Hepatocyte (in vitro differentiated cells): ENCODE results near the gene PXN. TPM values are rescaled to one million over a fixed set of nuclear protein-coding genes. Genes with fewer than 3 reads are reported as not detected.

ENCODE experiments used
- DNase-seq: peaks from one replicate; pipeline ENCODE4 v3.0.0-alpha.2; 2016; ENCODE audit warnings: low spot score
- H2AFZ ChIP-seq: fragments of 200-600 bp; sonication (generic); 2 replicates; pipeline ENCODE4 v1.6.0; 2016; ENCODE audit warnings: antibody characterized with exemption, mild to moderate bottlenecking
- H3K27ac ChIP-seq: fragments of 200-600 bp; sonication (generic); 2 replicates; pipeline ENCODE4 v1.5.1; 2016; ENCODE audit warnings: mild to moderate bottlenecking
- H3K27me3 ChIP-seq: fragments of 200-600 bp; sonication (generic); 2 replicates; pipeline ENCODE4 v1.6.1; 2016
- H3K36me3 ChIP-seq: fragments of 200-600 bp; sonication (generic); replicated peaks from 2 replicates; pipeline ENCODE4 v1.5.1; 2016; ENCODE audit warnings: low read depth; ENCODE audit not compliant: insufficient read depth
- H3K4me1 ChIP-seq: fragments of 200-600 bp; sonication (generic); 2 replicates; pipeline ENCODE4 v1.5.1; 2016; ENCODE audit warnings: mild to moderate bottlenecking, moderate library complexity; ENCODE audit not compliant: insufficient read depth
- H3K4me2 ChIP-seq: fragments of 200-600 bp; sonication (generic); 2 replicates; pipeline ENCODE4 v1.6.0; 2016
- H3K4me3 ChIP-seq: fragments of 200-600 bp; sonication (generic); 2 replicates; pipeline ENCODE4 v1.5.1; 2016; ENCODE audit warnings: mild to moderate bottlenecking
- H3K79me2 ChIP-seq: fragments of 200-600 bp; sonication (generic); 2 replicates; pipeline ENCODE4 v1.6.0; 2017; ENCODE audit warnings: mild to moderate bottlenecking
- H3K9me2 ChIP-seq: fragments of 200-600 bp; sonication (generic); replicated peaks from 2 replicates; pipeline ENCODE4 v1.6.0; 2017; ENCODE audit warnings: mild to moderate bottlenecking; ENCODE audit not compliant: insufficient read depth
- H3K9me3 ChIP-seq: fragments of 200-600 bp; sonication (generic); 2 replicates; pipeline ENCODE4 v1.5.1; 2016; ENCODE audit warnings: low read depth, mild to moderate bottlenecking
- H4K20me1 ChIP-seq: fragments of 200-600 bp; sonication (generic); 2 replicates; pipeline ENCODE4 v1.6.0; 2016; ENCODE audit warnings: mild to moderate bottlenecking; ENCODE audit not compliant: insufficient read depth, poor library complexity, severe bottlenecking
- EZH2 ChIP-seq: fragments of 200-600 bp; sonication (generic); IDR thresholded peaks from 2 replicates; pipeline ENCODE4 v1.6.1; 2016; ENCODE audit warnings: antibody characterized with exemption, mild to moderate bottlenecking, borderline replicate concordance
- EZH2phosphoT487 ChIP-seq: fragments of 200-600 bp; sonication (generic); IDR thresholded peaks from one replicate; pipeline ENCODE4 v1.6.1; 2018; ENCODE audit warnings: antibody characterized with exemption, mild to moderate bottlenecking, low read depth, moderate library complexity; ENCODE audit not compliant: unreplicated experiment, severe bottlenecking
- WGBS: methylation state at CpG from one replicate; pipeline ENCODE4 v1.1.6; 2016; ENCODE audit warnings: low lambda C conversion rate; ENCODE audit errors: missing lambda C conversion rate; 5-methylcytosine and 5-hydroxymethylcytosine counted together
- polyA plus RNA-seq: library from polyadenylated mRNA; unstranded; fragments of >200 nt; fragmentation: Nextera tagmentation; extraction: Ambion mirVana; gene quantifications from 2 replicates; pipeline ENCODE4 v1.2.1, GENCODE V29; 2016
- total RNA-seq: library from RNA; depleted of rRNA; stranded (reverse); fragments of >200 nt; gene quantifications from 2 replicates; pipeline ENCODE4 v1.2.3, GENCODE V29; 2014
- TF ChIP-seq, protein P1 (sequence below): fragments of 200-600 bp; sonication (generic); IDR thresholded peaks from 2 replicates; pipeline ENCODE4 v1.5.1; 2016; ENCODE audit warnings: antibody characterized with exemption, mild to moderate bottlenecking; ENCODE audit not compliant: poor library complexity

The PXN gene
- total and polyA plus RNA-seq, 2 experiments from 2014 or later = 26.7 to 61.7 TPM

DNA sequence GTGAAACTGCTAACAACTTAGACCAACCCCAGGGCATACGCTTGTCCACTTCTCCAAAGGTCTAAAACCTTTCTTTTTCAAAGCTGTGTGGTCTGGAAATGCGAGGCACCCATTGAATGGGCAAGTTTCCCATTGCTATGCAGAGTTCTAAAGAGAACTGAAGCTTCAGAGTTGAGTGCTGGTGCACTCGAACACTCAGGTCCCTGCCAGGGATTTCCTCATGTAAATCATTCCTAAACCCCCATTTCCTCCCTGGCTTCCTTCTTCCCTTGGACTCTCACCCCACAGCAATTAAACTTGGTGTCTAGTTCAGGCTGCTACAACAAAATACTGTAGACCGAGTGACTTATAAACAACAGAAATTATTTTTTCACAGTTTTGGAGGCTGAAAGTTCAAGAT, 2.2 kb upstream of the PXN start:
- Histone ChIP-seq H3K27me3 (no peaks in the 10 kb centered on the region), H3K27ac (peak overlapping the region; percentile 60), H3K9me3 (no peaks in the 10 kb centered on the region), H3K9me2 (no peaks in the 10 kb centered on the region), H3K4me3 (no peak overlapping the region), H3K79me2 (peaks cover 27% of the 10 kb centered on the region), H3K4me2 (no peak overlapping the region), H3K36me3 (no peaks in the 10 kb centered on the region), H2AFZ (no peak overlapping the region), H3K4me1 (peaks cover 30% of the 10 kb centered on the region), H4K20me1 (peaks cover 14% of the 10 kb centered on the region)
- DNase-seq = peak; percentile 52
- TF ChIP-seq EZH2 (no peak), EZH2phosphoT487 (no peak)
- TF ChIP-seq, protein P1, sequence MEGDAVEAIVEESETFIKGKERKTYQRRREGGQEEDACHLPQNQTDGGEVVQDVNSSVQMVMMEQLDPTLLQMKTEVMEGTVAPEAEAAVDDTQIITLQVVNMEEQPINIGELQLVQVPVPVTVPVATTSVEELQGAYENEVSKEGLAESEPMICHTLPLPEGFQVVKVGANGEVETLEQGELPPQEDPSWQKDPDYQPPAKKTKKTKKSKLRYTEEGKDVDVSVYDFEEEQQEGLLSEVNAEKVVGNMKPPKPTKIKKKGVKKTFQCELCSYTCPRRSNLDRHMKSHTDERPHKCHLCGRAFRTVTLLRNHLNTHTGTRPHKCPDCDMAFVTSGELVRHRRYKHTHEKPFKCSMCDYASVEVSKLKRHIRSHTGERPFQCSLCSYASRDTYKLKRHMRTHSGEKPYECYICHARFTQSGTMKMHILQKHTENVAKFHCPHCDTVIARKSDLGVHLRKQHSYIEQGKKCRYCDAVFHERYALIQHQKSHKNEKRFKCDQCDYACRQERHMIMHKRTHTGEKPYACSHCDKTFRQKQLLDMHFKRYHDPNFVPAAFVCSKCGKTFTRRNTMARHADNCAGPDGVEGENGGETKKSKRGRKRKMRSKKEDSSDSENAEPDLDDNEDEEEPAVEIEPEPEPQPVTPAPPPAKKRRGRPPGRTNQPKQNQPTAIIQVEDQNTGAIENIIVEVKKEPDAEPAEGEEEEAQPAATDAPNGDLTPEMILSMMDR = no peak
- WGBS = 63% methylated on average over 4 of the region's 4 CpGs

DNA sequence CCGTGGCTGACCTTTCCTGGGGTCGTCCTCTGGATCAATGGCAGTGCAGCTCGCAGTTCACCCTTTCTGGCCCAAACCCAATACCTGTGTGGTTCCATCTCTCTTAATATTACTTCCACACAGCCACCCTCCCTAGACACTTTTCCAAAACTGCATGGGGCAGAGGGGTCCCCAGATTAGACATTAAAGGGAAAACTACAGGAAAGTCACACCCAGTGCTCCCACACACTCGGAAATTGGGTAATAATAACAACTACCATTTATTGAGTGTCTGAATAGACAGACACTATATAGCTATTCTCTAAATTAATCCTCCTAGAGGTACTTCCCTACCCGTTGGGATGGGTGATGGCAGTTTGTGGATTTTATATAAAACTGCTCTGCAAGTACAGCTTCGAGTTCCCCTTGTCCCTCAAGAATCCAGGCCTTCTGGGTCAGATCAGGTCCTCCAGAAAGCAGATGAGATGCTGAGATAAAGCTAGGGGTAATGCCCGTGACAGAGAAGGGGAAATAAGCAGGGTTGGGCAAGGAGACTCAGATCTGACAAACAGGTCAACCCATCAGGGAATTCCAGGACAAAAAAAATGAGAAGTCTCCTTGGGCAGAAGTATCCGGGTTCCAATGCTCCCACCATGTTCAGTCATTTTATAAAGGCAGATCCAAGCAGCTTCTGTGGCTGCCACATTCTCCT, 795 bp upstream of the PXN start:
- no peaks in the 10 kb centered on the region for H3K27me3 ChIP-seq
- 67% methylated on average over 8 of the region's 8 CpGs for WGBS
- H2AFZ ChIP-seq = no peak overlapping the region
- no peak for DNase-seq
- peaks cover 42% of the 10 kb centered on the region for H3K4me1 ChIP-seq
- peaks cover 42% of the 10 kb centered on the region for H3K79me2 ChIP-seq
- no peaks in the 10 kb centered on the region for H3K9me2 ChIP-seq
- peak overlapping the region; percentile 33 for H3K27ac ChIP-seq
- no peak overlapping the region for H3K4me3 ChIP-seq
- no peak for TF ChIP-seq EZH2phosphoT487
- TF ChIP-seq EZH2 = no peak
- TF ChIP-seq, protein P1 = no peak
- no peaks in the 10 kb centered on the region for H3K9me3 ChIP-seq
- no peak overlapping the region for H3K4me2 ChIP-seq
- peaks cover 28% of the 10 kb centered on the region for H4K20me1 ChIP-seq
- no peaks in the 10 kb centered on the region for H3K36me3 ChIP-seq

DNA sequence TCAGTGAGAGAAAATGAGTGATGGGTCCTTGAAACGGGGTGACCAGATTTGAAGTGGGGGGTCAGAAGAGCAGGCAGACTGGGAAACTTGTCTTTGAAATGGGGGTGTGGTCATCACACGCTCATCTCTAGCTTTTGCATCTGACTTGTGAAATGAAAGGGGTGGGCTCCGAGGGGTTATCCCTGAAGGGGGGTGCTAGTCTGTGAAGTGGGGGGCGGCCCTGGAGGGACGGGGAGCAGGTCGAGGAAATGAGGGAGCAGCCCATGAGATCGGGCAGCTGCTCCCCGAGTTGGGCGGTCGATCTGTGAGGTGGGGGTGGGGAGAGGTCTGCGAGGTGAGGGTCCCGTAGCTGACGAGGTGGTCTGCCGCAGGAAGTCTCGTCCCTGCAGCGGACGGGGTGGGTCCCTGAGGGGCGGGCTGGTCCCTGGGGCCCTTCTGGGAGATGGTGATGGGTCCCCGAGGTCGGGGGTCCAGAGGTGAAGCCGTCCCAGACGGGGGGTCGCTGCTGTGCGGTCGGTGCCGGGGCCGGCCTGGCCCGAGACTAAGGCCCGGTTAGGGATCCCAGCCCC, 542 bp downstream of the PXN start:
- no peak for TF ChIP-seq EZH2phosphoT487
- TF ChIP-seq EZH2 = no peak
- TF ChIP-seq, protein P1 = no peak
- peaks cover 42% of the 10 kb centered on the region for H3K4me1 ChIP-seq
- peak overlapping the region; percentile 82 for H3K4me2 ChIP-seq
- H3K4me3 ChIP-seq = peak overlapping the region; percentile 95
- H3K27me3 ChIP-seq = no peaks in the 10 kb centered on the region
- 5% methylated on average over 6 of the region's 29 CpGs for WGBS
- H2AFZ ChIP-seq = no peak overlapping the region
- DNase-seq = no peak
- H3K27ac ChIP-seq = peak overlapping the region; percentile 84
- peaks cover 41% of the 10 kb centered on the region for H4K20me1 ChIP-seq
- H3K36me3 ChIP-seq = no peaks in the 10 kb centered on the region
- H3K79me2 ChIP-seq = peaks cover 55% of the 10 kb centered on the region
- no peaks in the 10 kb centered on the region for H3K9me3 ChIP-seq
- no peaks in the 10 kb centered on the region for H3K9me2 ChIP-seq
